T-helper 17 cell (primary cell): Measurements from ENCODE around the gene KCMF1. TPM values are rescaled to one million over a fixed set of nuclear protein-coding genes. Genes with fewer than 3 reads are reported as not detected.
A peak's percentile ranks its signal among the peaks of the same experiment; 100 is the strongest.

Source experiments
- ATAC-seq: fragments of 150-1000 bp; cut with Tn5 transposase; 2 replicates; pipeline ENCODE4 v1.10.0; 2021; ENCODE audit warnings: mild to moderate bottlenecking, moderate library complexity
- DNase-seq, 3 donors: peaks; one replicate each; pipeline versions ENCODE4 v3.0.0 to v3.0.0-alpha.2; 2020 to 2021
- H3K9me3 ChIP-seq: one replicate; pipeline ENCODE4 v1.7.0; 2013; ENCODE audit warnings: low read length, mild to moderate bottlenecking; ENCODE audit not compliant: control insufficient read depth, poor library complexity, severe bottlenecking
- H3K27ac Mint-ChIP-seq: one replicate; pipeline ENCODE4 v1.8.0; 2022; ENCODE audit warnings: mild to moderate bottlenecking, moderate library complexity, mixed read lengths
- H3K27me3 Mint-ChIP-seq: one replicate; pipeline ENCODE4 v1.8.0; 2022; ENCODE audit warnings: mixed read lengths
- H3K36me3 Mint-ChIP-seq: one replicate; pipeline ENCODE4 v1.8.0; 2022; ENCODE audit warnings: low read depth, mixed read lengths
- H3K4me1 Mint-ChIP-seq: one replicate; pipeline ENCODE4 v1.8.0; 2022; ENCODE audit warnings: mild to moderate bottlenecking, mixed read lengths
- H3K4me3 Mint-ChIP-seq: one replicate; pipeline ENCODE4 v1.8.0; 2022; ENCODE audit warnings: mild to moderate bottlenecking, moderate library complexity, mixed read lengths
- total RNA-seq, 4 donors: library from RNA in 2 of 4; stranded (reverse) in 2 of 4; gene quantifications; one replicate each; pipeline ENCODE4 v1.2.3 and lab custom pipeline; 2022 to 2026

Gene KCMF1
- total RNA-seq, 2 donors from 2014 or later: 63.6 to 80.6 TPM

DNA sequence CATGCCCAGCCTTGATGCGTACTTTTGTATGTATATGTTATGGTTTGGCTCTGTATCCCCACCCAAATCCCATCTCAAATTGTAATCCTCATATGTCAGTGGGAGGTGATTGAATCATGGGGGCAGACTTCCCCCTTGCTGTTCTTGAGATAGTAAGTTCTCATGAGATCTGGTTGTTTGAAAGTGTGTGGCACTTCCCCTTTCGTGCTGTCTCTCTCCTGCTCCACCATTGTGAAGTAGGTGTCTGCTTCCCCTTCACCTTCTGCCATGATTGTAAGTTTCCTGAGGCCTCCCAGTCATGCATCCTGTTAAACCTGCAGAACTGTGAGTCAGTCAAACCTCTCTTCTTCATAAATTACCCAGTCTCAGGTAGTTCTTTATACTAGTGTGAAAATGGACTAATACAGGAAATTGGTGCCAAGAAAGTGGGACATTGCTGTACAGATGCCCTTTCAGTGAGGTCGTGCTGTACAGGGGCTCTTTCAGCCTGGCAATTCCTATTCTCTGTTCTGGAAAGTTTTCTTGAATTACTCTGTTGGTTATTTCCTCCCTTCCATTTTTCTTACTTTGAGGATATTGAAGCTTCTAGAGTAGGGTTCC, 38.2 kb downstream of the KCMF1 start:
- Mint-ChIP-seq H3K4me3 (no peak overlapping the region), H3K27me3 (no peaks in the 10 kb centered on the region), H3K27ac (peak overlapping the region; percentile 24), H3K4me1 (peaks cover 47% of the 10 kb centered on the region), H3K36me3 (no peaks in the 10 kb centered on the region)
- DNase-seq: no peak
- peak; percentile 29 for ATAC-seq
- no peaks in the 10 kb centered on the region for H3K9me3 ChIP-seq

DNA sequence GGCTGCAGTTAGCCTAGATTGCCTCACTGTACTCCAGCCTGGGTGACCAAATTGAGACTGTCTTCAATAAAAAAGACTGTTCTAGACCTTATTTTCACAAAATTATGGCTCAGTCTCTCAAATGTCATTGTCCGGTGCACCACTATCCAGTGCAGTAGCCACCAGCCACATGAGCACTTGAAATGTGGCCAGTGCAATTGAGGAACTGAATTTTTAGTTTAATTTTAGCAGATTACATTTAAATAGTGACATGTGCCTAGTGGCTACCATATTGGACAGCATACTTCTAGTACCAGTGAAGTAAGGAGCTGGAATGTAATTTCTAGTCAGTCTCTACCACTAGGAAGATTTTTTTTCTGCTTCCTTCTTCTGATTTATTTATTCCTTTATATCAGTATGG, 39.4 kb downstream of the KCMF1 start:
- Mint-ChIP-seq H3K27me3 (no peaks in the 10 kb centered on the region), H3K4me3 (no peak overlapping the region), H3K4me1 (peaks cover 53% of the 10 kb centered on the region), H3K36me3 (no peaks in the 10 kb centered on the region), H3K27ac (peak overlapping the region; percentile 83)
- ATAC-seq (no peak), DNase-seq (no peak)
- no peaks in the 10 kb centered on the region for H3K9me3 ChIP-seq

DNA sequence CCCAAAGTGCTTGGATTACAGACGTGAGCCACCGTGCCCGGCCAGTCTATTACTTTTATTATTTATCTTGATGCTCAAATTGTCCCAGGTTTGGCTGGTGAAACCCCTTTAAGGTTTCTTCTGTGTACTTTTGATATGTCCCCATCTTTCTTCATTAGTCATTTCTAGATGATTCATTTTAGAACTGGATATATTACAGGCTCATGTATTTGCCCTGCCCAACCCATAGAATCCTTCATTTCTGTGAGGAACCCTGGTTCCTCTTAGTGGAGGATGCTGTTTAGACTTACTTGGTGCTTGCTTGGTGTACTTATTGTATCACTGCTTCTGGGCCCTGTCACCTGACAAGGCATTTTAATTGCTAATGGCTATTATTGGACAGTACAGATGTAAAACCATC, 40.1 kb downstream of the KCMF1 start:
- Mint-ChIP-seq H3K4me3 (no peak overlapping the region), H3K4me1 (peaks cover 52% of the 10 kb centered on the region), H3K27ac (peak overlapping the region; percentile 83), H3K36me3 (no peaks in the 10 kb centered on the region), H3K27me3 (no peaks in the 10 kb centered on the region)
- ATAC-seq: no peak
- DNase-seq: no peak
- no peaks in the 10 kb centered on the region for H3K9me3 ChIP-seq

DNA sequence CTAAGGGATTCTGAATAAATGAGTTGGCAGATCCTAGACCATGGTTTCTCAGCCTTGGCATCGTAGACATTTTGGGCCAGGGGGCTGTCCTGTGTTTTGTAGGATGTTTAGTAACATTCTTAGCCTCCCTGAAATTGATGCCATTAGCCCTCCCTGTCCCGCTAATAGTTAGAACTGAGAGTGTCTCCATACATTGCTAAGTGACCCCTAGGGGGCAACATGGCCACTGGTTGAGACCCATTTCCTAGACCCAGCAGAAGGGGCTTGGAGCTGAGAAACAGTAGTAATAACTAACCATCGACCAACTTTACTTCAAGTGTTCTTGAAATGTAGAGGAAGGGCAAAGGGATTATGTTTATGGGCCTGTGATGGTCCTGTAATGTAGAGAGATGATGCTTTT, 40.8 kb downstream of the KCMF1 start:
- ATAC-seq (no peak), DNase-seq (no peak)
- Mint-ChIP-seq H3K4me1 (peaks cover 50% of the 10 kb centered on the region), H3K4me3 (no peak overlapping the region), H3K36me3 (no peaks in the 10 kb centered on the region), H3K27ac (peak overlapping the region; percentile 83), H3K27me3 (no peaks in the 10 kb centered on the region)
- no peaks in the 10 kb centered on the region for H3K9me3 ChIP-seq

DNA sequence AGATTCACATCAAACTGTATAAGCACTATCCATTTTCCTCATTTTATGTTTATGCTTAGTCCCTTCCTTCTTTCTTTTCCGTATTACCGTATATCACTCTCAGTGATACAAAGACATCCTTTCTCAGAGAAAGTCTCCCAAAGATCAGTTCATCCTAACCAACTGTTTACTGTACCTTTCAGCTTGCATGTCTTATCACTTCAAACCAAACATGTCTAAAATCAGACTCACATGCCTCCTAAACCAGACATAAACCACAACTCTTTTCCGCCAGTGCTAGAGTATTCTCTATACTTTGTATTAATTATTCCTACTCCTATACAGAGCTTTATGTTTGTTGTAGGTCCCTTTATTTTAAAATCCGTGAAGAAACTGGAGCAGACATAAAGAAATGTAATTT, 41.5 kb downstream of the KCMF1 start:
- ATAC-seq (no peak), DNase-seq (no peak)
- Mint-ChIP-seq H3K27me3 (no peaks in the 10 kb centered on the region), H3K4me1 (peaks cover 48% of the 10 kb centered on the region), H3K4me3 (no peak overlapping the region), H3K36me3 (no peaks in the 10 kb centered on the region), H3K27ac (peak overlapping the region; percentile 83)
- no peaks in the 10 kb centered on the region for H3K9me3 ChIP-seq

DNA sequence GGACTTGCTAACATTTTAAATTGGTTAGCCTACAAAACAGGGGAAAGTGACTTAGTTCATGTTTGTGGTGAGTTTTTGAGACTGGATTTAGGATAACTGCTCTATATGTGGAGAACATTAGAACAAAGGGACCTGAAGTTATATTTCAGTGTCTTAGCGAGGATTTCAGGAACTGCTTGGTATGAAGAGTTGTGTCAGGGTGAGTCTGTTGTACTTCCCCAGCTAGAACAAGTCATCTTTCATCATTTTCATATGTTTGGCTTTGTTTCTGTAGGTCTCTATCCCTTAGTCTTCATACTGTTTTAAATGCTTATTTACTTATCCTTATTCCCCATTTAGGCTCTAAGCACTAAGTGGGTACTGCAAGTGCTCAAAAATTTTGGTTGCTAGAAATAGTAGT, 41.9 kb downstream of the KCMF1 start:
- no peak for DNase-seq
- no peaks in the 10 kb centered on the region for H3K27me3 Mint-ChIP-seq

DNA sequence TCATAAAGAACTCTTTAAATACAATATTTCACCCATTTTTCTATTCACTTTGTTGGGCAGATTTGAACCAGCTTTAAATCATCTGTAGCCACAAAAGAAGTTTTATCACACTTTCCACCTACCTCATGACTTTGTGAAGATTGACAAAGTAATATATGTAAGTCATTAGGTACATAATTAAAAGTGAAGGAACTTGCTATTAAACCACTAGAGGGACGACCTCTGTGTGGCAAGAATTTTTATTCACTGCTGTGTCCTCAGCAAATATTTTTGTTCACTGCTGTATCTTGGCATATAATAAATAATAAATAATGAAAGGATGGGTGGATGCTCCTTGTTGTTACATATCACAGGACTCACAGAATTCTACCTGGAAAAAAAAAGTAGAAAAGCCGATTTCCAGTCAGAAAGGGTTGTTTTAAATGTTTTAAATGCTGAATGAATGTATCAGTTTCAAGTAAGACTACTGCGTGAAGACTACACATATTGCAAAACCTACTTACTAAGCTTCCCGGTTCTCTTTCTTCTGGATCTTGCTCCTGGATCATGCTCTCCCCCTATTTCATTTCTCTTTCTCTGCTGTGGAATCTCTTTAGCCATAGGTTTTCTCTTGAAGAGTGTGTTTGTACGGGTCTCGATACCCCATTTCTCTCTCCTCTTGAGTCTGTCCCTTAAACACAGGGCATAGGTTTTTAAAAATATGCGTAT, 44.8 kb downstream of the KCMF1 start:
- Mint-ChIP-seq H3K4me1 (peaks cover 47% of the 10 kb centered on the region), H3K27ac (peak overlapping the region; percentile 51), H3K4me3 (no peak overlapping the region), H3K36me3 (no peaks in the 10 kb centered on the region), H3K27me3 (no peaks in the 10 kb centered on the region)
- no peak for ATAC-seq
- no peaks in the 10 kb centered on the region for H3K9me3 ChIP-seq
- DNase-seq: no peak

More for the DNA sequence above, 41.9 kb downstream of the KCMF1 start:
- Mint-ChIP-seq H3K4me1 (peaks cover 50% of the 10 kb centered on the region), H3K27ac (peak overlapping the region; percentile 83), H3K4me3 (no peak overlapping the region), H3K36me3 (no peaks in the 10 kb centered on the region)
- ATAC-seq: no peak
- no peaks in the 10 kb centered on the region for H3K9me3 ChIP-seq

DNA sequence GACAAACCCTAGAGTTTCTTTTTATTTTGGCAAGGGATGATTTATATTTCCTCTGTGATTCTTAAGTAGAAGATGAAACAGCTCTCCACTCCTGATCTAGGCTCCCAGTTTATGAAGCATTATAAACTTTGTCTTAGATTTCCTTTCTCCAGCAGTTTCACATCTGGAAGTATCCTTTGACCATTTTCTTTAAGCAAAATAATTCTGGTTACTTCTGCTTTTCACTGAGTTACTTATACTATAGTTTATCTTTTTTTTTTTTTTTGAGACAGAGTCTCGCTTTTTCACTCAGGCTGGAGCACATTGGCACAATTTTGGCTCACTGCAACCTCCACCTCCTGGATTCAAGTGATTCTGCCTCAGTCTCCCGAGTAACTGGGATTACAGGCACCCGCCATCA, 45.5 kb downstream of the KCMF1 start:
- Mint-ChIP-seq H3K4me3 (no peak overlapping the region), H3K4me1 (peaks cover 44% of the 10 kb centered on the region), H3K27ac (peak overlapping the region; percentile 53), H3K27me3 (no peaks in the 10 kb centered on the region), H3K36me3 (no peaks in the 10 kb centered on the region)
- H3K9me3 ChIP-seq: no peaks in the 10 kb centered on the region
- DNase-seq: no peak
- ATAC-seq: no peak

DNA sequence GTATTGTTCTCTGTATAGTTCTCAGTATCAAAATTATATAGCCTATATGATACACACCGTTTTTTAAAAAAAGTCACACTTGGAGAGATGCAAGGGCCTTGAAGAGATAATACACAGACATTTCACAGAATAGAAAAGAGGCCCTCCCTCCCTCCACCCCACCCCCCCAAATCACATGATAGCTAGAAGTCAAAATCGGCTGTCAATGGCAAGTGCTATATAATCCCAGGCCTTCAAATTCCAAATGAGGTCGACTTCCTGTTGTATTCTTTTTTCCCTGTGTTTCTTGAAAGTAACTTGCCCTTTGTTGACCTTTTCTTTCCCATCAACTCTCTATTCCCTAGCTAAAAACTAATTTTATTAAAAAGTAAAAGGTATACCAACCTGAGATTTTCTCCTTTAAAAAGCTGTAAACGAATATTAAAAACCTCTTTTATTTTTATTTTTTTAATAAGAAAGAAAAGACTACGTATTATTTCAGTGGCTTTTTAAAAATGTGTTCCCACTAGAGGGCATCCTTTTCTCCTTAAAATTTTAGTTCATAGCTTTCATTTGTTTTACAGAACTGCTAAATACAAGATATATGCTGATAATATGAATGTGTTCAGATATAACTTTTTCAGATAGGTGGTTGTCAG, 46.6 kb downstream of the KCMF1 start:
- no peaks in the 10 kb centered on the region for H3K36me3 Mint-ChIP-seq
- H3K27ac Mint-ChIP-seq: peak overlapping the region; percentile 53
- no peaks in the 10 kb centered on the region for H3K9me3 ChIP-seq
- H3K4me3 Mint-ChIP-seq: peak overlapping the region; percentile 56
- ATAC-seq (no peak), DNase-seq (no peak)
- H3K27me3 Mint-ChIP-seq: no peaks in the 10 kb centered on the region
- peaks cover 38% of the 10 kb centered on the region for H3K4me1 Mint-ChIP-seq

DNA sequence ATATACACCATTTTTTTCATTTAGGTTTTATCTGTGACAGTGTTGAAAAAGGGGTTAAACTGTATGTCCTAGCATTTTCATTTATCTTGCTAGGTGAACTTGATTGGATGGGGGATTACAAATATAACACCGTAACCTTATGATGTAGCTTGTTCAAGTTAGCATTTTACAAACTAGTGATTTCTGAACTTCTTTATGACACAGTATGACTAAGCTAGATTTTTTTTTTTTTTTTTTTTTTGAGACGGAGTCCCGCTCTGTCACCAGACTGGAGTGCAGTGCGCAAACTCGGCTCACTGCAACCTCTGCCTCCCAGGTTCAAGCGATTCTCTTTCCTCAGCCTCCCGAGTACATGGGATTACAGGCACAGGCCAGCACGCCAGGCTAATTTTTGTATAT, 47.1 kb downstream of the KCMF1 start:
- DNase-seq: no peak
- Mint-ChIP-seq H3K27me3 (no peaks in the 10 kb centered on the region), H3K4me3 (peak overlapping the region; percentile 56), H3K27ac (no peak overlapping the region), H3K36me3 (no peaks in the 10 kb centered on the region), H3K4me1 (peaks cover 36% of the 10 kb centered on the region)
- no peak for ATAC-seq
- no peaks in the 10 kb centered on the region for H3K9me3 ChIP-seq

DNA sequence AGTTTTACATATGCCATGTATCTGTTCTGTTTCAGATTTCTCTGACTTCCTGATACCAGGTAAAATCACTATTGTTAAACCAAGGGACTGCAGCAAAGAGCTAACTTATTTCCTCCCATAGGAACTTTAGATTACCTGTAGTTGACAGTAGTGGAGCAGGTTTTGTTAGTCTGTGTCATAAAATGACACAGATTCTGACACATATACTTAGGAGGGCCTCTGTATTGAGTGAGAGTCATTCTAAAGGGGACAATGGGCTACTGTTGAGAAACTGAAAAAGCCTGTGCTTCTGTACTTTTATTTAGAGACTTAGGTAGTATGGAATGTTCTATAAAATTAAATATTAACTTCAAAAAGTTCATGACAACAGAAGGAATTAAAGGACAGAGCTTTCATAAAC, 48.2 kb downstream of the KCMF1 start:
- Mint-ChIP-seq H3K36me3 (no peaks in the 10 kb centered on the region), H3K4me1 (peaks cover 38% of the 10 kb centered on the region), H3K27me3 (no peaks in the 10 kb centered on the region), H3K4me3 (no peak overlapping the region), H3K27ac (peak overlapping the region; percentile 37)
- no peaks in the 10 kb centered on the region for H3K9me3 ChIP-seq
- ATAC-seq: no peak
- DNase-seq: no peak

DNA sequence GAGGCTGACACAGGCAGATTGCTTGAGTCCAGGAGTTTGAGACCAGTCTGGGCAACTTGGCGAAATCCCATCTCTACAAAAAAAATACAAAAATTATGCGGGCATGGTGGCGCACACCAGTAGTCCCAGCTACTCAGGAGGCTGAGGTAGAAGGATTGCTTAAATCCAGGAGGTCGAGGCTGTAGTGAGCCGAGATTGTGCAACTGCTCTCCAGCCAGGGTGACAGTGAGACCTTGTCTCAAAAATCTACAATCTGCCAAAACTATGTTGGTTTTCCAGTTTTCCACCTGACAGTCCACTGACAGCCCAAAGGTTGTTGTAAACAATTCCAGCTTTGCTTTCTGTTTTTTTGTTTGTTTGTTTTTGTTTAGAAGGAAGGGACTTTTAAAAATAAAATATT, 51.3 kb downstream of the KCMF1 start:
- Mint-ChIP-seq H3K4me1 (peaks cover 40% of the 10 kb centered on the region), H3K27ac (peak overlapping the region; percentile 93)

DNA sequence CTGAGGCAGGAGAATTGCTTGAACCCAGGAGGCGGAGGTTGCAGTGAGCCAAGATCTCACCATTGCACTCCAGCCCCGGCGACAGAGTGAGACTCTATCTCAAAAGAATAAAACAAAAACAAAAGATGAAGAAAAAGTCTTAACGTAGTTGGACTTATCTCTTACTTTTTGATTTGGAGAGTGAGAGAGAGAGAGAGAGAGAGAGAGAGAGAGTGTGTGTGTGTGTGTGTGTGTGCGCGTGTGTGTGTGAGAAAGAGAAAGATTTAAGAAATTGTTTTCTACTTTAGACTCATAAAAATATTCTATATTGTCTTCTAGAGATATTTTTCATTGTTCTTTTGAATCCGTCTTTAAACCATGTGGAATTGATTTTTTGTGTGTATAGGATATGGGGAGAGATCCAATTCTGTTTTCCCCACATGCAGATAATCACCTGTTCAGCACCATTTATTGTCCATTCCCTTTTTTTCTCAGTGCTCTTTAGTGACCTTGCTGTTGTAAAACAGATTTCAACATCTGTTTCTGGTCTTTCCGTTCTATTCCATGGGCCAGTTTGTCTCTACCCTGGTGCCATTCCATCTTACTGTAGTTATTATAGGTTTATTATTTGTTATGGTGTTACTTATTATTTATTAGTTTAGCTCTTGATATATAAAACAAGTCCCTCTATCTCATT, 53.5 kb downstream of the KCMF1 start:
- peak overlapping the region; percentile 93 for H3K27ac Mint-ChIP-seq
- peaks cover 2% of the 10 kb centered on the region for H3K36me3 Mint-ChIP-seq
- H3K4me1 Mint-ChIP-seq: peaks cover 33% of the 10 kb centered on the region

More for the DNA sequence above, 51.3 kb downstream of the KCMF1 start:
- DNase-seq (no peak), ATAC-seq (no peak)
- H3K36me3 Mint-ChIP-seq: peaks cover 2% of the 10 kb centered on the region
- no peaks in the 10 kb centered on the region for H3K27me3 Mint-ChIP-seq
- no peaks in the 10 kb centered on the region for H3K9me3 ChIP-seq
- H3K4me3 Mint-ChIP-seq: no peak overlapping the region

More for the DNA sequence above, 53.5 kb downstream of the KCMF1 start:
- DNase-seq (no peak), ATAC-seq (no peak)
- Mint-ChIP-seq H3K27me3 (no peaks in the 10 kb centered on the region), H3K4me3 (no peak overlapping the region)
- H3K9me3 ChIP-seq: no peaks in the 10 kb centered on the region
